ENCODE measurements around the gene TSPAN14.

The TSPAN14 gene

GRCh38 chr10:80504158-80504811 is 50.2 kb downstream of the TSPAN14 start:
- DNase-seq (ENCODE audit: low read depth), result no peak

- DNase-seq (ENCODE audit: low read depth), result no peak
These were observed 50.9 kb downstream of the TSPAN14 start for GRCh38 chr10:80504897-80505465.

GRCh38 chr10:80506189-80506575 is 52.1 kb downstream of the TSPAN14 start:
- DNase-seq (ENCODE audit: low read depth), result no peak

GRCh38 chr10:80506836-80507487 is 52.9 kb downstream of the TSPAN14 start:
- DNase-seq (ENCODE audit: low read depth), result no peak

- no peak for DNase-seq (ENCODE audit: low read depth)
These were observed 54.9 kb downstream of the TSPAN14 start for GRCh38 chr10:80509108-80509402.

GRCh38 chr10:80509403-80510161 is 55.5 kb downstream of the TSPAN14 start:
- no peak for DNase-seq (ENCODE audit: low read depth)

- DNase-seq (ENCODE audit: low read depth), result no peak
These were observed 58.0 kb downstream of the TSPAN14 start for GRCh38 chr10:80512031-80512526.

GRCh38 chr10:80513106-80513505 is 59.0 kb downstream of the TSPAN14 start:
- no peak for DNase-seq (ENCODE audit: low read depth)

- DNase-seq (ENCODE audit: low read depth), result no peak
These were observed 61.4 kb downstream of the TSPAN14 start for GRCh38 chr10:80515511-80515910.

- DNase-seq (ENCODE audit: low read depth), result no peak
These were observed 61.8 kb downstream of the TSPAN14 start for GRCh38 chr10:80515941-80516340.

GRCh38 chr10:80516506-80517075 is 62.5 kb downstream of the TSPAN14 start:
- no peak for DNase-seq (ENCODE audit: low read depth)

GRCh38 chr10:80517416-80518142 is 63.5 kb downstream of the TSPAN14 start:
- no peak for DNase-seq (ENCODE audit: low read depth)

- DNase-seq (ENCODE audit: low read depth), result no peak
These were observed 64.2 kb downstream of the TSPAN14 start for GRCh38 chr10:80518143-80518806.

GRCh38 chr10:80518807-80519360 is 64.8 kb downstream of the TSPAN14 start:
- DNase-seq (ENCODE audit: low read depth), result no peak

GRCh38 chr10:80519936-80520650 is 66.0 kb downstream of the TSPAN14 start:
- no peak for DNase-seq (ENCODE audit: low read depth)

GRCh38 chr10:80520661-80521470 is 66.8 kb downstream of the TSPAN14 start:
- no peak for DNase-seq (ENCODE audit: low read depth)

- no peak for DNase-seq (ENCODE audit: low read depth)
These were observed 68.8 kb downstream of the TSPAN14 start for GRCh38 chr10:80522756-80523363.

GRCh38 chr10:80523773-80524172 is 69.7 kb downstream of the TSPAN14 start:
- no peak for DNase-seq (ENCODE audit: low read depth)
